ENCODE measurements around the gene SPO11. TPM values are rescaled to one million over a fixed set of nuclear protein-coding genes. Genes with fewer than 3 reads are reported as not detected.

Gene SPO11
- total and polyA plus RNA-seq, 2 of the 13 experiments (the other 11 are each of a cell fraction or from before 2014, with no cell fraction given) = not detected

DNA sequence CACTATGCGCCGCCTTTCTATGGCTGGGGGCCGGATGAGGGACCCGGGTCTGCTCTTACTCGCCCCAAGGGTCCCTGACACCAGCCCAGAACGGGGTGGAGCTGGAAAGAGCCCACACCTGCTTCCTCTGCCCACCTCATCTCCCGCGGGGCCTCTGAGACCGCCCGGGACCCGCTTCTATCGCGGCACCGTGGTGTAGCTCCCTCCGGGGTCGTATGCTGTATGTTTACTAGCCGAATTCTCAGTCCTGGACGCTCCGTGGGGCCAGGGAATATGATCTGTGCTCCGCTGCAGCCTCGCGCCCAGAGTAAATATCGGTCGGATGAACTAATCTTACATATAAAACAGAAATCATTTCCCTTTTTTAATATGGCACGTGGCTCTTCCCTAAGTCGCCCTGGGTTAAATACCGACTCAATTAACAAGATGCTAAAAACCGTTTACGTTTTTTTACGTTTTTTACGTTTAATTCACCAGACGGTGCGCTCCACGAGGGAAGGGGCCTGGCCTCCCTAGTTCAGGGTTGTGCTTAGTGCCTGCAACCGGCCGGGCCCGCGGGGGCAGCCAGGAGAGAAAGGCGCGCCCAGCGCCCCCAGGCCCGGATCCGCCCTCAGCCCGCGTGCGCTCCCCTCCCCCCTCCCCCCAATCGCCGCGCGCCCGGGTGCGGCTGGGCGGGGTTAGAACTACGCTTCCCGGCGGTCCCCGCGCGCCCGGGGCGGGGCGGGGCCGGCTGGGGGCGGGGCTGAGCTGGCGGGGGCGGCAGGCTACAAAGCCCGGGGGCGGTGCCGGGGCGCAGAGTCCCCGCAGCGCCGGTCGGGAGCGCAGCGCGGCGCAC is 61.2 kb downstream of the SPO11 start, which contains the start of gene RBM38 (continued):
- TF ChIP-seq ZNF605 (CRISPR knock-in tag; IDR thresholded peaks at IDR 0.05) (no peak), JDP2 (CRISPR knock-in tag; IDR thresholded peaks at IDR 0.05; ENCODE audit: borderline replicate concordance) (no peak), ZNF790 (CRISPR knock-in tag; IDR thresholded peaks at IDR 0.05; ENCODE audit: borderline replicate concordance) (no peak), ZNF331 (CRISPR knock-in tag; IDR thresholded peaks at IDR 0.05) (no peak), ZNF564 (CRISPR knock-in tag; IDR thresholded peaks at IDR 0.05) (no peak), RARG (CRISPR knock-in tag; IDR thresholded peaks at IDR 0.05; ENCODE audit: low read depth) (no peak), ZNF549 (CRISPR knock-in tag; IDR thresholded peaks at IDR 0.05) (no peak), ZNF570 (CRISPR knock-in tag; IDR thresholded peaks at IDR 0.05; ENCODE audit: borderline replicate concordance) (no peak)
- TF ChIP-seq, protein P1, sequence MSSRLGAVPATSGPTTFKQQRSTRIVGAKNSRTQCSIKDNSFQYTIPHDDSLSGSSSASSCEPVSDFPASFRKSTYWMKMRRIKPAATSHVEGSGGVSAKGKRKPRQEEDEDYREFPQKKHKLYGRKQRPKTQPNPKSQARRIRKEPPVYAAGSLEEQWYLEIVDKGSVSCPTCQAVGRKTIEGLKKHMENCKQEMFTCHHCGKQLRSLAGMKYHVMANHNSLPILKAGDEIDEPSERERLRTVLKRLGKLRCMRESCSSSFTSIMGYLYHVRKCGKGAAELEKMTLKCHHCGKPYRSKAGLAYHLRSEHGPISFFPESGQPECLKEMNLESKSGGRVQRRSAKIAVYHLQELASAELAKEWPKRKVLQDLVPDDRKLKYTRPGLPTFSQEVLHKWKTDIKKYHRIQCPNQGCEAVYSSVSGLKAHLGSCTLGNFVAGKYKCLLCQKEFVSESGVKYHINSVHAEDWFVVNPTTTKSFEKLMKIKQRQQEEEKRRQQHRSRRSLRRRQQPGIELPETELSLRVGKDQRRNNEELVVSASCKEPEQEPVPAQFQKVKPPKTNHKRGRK (CRISPR knock-in tag; IDR thresholded peaks at IDR 0.05) = no peak
- TF ChIP-seq, protein P2, sequence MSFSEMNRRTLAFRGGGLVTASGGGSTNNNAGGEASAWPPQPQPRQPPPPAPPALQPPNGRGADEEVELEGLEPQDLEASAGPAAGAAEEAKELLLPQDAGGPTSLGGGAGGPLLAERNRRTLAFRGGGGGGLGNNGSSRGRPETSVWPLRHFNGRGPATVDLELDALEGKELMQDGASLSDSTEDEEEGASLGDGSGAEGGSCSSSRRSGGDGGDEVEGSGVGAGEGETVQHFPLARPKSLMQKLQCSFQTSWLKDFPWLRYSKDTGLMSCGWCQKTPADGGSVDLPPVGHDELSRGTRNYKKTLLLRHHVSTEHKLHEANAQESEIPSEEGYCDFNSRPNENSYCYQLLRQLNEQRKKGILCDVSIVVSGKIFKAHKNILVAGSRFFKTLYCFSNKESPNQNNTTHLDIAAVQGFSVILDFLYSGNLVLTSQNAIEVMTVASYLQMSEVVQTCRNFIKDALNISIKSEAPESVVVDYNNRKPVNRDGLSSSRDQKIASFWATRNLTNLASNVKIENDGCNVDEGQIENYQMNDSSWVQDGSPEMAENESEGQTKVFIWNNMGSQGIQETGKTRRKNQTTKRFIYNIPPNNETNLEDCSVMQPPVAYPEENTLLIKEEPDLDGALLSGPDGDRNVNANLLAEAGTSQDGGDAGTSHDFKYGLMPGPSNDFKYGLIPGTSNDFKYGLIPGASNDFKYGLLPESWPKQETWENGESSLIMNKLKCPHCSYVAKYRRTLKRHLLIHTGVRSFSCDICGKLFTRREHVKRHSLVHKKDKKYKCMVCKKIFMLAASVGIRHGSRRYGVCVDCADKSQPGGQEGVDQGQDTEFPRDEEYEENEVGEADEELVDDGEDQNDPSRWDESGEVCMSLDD (CRISPR knock-in tag; IDR thresholded peaks at IDR 0.05; ENCODE audit: borderline replicate concordance) = peak; percentile 65; the same call in 1 of the 2 replicates
- TF ChIP-seq, protein P3, sequence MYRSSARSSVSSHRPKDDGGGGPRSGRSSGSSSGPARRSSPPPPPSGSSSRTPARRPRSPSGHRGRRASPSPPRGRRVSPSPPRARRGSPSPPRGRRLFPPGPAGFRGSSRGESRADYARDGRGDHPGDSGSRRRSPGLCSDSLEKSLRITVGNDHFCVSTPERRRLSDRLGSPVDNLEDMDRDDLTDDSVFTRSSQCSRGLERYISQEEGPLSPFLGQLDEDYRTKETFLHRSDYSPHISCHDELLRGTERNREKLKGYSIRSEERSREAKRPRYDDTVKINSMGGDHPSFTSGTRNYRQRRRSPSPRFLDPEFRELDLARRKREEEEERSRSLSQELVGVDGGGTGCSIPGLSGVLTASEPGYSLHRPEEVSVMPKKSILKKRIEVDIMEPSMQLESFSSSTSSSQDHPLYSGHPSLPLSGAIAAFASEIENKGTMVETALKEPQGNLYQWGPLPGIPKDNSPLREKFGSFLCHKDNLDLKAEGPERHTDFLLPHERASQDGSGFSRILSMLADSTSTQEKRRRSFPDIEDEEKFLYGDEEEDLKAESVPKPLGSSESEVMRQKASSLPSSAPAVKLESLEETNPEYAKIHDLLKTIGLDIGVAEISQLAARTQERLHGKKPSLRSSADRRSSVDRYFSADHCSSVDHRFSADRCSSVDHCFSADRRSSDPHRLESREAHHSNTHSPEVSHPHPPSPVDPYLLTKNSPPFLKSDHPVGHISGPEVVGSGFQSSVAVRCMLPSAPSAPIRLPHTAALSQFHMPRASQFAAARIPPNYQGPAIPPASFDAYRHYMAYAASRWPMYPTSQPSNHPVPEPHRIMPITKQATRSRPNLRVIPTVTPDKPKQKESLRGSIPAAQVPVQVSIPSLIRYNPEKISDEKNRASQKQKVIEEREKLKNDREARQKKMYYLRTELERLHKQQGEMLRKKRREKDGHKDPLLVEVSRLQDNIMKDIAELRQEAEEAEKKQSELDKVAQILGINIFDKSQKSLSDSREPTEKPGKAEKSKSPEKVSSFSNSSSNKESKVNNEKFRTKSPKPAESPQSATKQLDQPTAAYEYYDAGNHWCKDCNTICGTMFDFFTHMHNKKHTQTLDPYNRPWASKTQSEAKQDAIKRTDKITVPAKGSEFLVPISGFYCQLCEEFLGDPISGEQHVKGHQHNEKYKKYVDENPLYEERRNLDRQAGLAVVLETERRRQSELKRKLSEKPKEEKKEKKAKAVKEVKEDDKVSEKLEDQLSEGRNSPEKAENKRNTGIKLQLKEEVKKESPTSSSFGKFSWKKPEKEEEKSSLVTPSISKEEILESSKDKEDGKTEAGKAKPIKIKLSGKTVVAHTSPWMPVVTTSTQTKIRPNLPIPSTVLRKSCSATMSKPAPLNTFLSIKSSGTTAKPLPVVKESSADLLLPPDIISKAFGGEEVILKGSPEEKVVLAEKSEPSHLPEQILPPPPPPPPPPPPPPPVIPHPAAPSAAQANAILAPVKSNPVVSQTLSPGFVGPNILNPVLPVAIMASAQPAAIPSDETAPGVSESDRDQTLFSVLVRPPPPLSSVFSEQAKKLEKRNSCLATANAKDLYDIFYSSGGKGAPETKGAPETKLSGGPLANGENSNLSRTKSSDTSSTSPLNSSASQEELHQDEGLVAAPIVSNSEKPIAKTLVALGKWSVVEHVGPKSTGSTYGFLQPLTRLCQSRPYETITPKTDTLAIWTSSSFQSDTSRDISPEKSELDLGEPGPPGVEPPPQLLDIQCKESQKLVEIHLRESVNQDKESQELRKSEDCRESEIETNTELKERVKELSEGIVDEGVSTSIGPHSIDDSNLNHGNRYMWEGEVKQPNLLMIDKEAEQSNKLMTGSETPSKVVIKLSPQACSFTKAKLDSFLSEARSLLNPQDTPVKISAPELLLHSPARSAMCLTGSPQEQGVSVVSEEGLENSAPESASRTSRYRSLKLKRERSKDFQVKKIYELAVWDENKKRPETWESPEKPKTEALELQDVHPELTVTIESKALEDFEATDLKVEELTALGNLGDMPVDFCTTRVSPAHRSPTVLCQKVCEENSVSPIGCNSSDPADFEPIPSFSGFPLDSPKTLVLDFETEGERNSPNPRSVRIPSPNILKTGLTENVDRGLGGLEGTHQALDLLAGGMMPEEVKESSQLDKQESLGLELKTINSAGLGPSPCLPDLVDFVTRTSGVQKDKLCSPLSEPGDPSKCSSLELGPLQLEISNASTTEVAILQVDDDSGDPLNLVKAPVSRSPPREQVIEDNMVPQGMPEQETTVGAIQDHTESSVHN (CRISPR knock-in tag; IDR thresholded peaks at IDR 0.05) = no peak
